ENCODE results near the gene BMP2K.

The BMP2K gene

GRCh38 chr4:78938474-78938867, 162.3 kb downstream of the BMP2K start:
- DNase-seq: no peak

- peak; percentile 72 for DNase-seq
Observed at GRCh38 chr4:78938868-78939666, 162.9 kb downstream of the BMP2K start, which contains the start of gene PAQR3. Gene PAQR3 (minus strand): TSS chr4:78939438. CDS start chr4:78939224, 214 bp downstream.

- DNase-seq: no peak
Observed at GRCh38 chr4:78939667-78940008, 163.5 kb downstream of the BMP2K start.

- DNase-seq: no peak
Observed at GRCh38 chr4:78940752-78941151, 164.6 kb downstream of the BMP2K start.

- DNase-seq: no peak
Observed at GRCh38 chr4:78944381-78944780, 168.2 kb downstream of the BMP2K start.

GRCh38 chr4:78945651-78946179, 169.6 kb downstream of the BMP2K start:
- DNase-seq: no peak

- no peak for DNase-seq
Observed at GRCh38 chr4:78949735-78950134, 173.6 kb downstream of the BMP2K start.

GRCh38 chr4:78951862-78952472, 175.8 kb downstream of the BMP2K start:
- DNase-seq: peak; percentile 30

- DNase-seq: no peak
Observed at GRCh38 chr4:78953231-78953630, 177.1 kb downstream of the BMP2K start.

- no peak for DNase-seq
Observed at GRCh38 chr4:78953769-78954666, 177.9 kb downstream of the BMP2K start.

GRCh38 chr4:78956975-78957374, 180.8 kb downstream of the BMP2K start:
- no peak for DNase-seq

GRCh38 chr4:78960926-78961325, 184.8 kb downstream of the BMP2K start:
- no peak for DNase-seq
